PC-9 (cell line): ENCODE measurements around the gene TREML4.

ENCODE experiments used
- EZH2 ChIP-seq: fragments of 200-600 bp; sonication (generic); IDR thresholded peaks from 2 replicates; pipeline ENCODE4 v1.8.0; 2017; ENCODE audit warnings: antibody characterized with exemption, low read depth
- TF ChIP-seq, protein P1 (sequence below): fragments of 200-600 bp; sonication (generic); conservative IDR thresholded peaks from 2 replicates; pipeline ENCODE4 v1.6.1; 2017; ENCODE audit warnings: mixed run types, antibody characterized with exemption, mild to moderate bottlenecking, moderate library complexity

DNA sequence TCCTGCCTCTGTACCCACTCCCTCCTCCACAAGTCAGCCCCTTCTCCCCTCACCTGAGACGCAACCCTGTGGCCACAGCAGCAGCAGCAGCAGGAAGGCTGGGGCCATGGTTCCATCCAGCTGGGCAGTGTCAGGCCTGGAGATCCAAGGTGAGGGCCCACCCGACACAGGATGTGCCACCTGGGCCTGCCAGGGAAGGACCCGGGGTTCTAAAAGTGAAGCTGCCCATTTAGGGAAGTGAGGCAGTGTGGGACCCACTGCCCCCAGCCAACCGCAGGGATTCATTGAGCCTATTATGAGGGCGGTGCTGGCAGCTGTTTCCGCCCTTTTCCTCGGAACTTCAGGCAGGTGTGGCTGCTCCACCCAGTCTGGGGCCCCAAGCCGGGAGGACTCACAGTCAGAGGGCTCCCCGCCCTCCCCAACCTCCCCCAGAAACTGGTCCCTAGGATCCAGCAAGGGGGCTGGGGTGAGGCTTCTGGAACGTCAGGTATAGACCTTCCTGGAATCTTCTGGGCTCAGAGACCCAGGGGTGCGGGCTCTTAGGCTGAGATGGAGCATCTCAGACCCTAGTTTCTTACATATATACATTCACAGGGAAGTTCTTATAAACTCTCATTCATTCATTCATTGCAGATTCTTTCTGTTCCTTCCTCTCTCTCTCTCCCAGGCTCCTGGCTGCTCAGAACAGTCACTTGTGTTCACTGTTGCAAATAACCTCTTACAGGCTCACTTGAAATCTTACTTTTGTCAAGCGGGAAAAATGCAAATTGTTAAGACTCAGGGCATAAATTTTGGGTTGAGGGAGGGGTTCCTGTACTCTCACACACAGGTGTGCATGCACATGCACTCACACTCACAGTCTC is 27.0 kb upstream of the TREML4 start, which contains the start of gene TREML2:
- TF ChIP-seq, protein P1, sequence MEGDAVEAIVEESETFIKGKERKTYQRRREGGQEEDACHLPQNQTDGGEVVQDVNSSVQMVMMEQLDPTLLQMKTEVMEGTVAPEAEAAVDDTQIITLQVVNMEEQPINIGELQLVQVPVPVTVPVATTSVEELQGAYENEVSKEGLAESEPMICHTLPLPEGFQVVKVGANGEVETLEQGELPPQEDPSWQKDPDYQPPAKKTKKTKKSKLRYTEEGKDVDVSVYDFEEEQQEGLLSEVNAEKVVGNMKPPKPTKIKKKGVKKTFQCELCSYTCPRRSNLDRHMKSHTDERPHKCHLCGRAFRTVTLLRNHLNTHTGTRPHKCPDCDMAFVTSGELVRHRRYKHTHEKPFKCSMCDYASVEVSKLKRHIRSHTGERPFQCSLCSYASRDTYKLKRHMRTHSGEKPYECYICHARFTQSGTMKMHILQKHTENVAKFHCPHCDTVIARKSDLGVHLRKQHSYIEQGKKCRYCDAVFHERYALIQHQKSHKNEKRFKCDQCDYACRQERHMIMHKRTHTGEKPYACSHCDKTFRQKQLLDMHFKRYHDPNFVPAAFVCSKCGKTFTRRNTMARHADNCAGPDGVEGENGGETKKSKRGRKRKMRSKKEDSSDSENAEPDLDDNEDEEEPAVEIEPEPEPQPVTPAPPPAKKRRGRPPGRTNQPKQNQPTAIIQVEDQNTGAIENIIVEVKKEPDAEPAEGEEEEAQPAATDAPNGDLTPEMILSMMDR = no peak
- no peak for TF ChIP-seq EZH2
